MM.1S (cell line): Measurements from ENCODE around the gene BCAS3.

ENCODE experiments used
- EZH2 ChIP-seq: fragments of 300-600 bp; sonication (generic); optimal IDR thresholded peaks from 2 replicates; pipeline ENCODE3; 2017; ENCODE audit warnings: low read depth, mild to moderate bottlenecking, antibody characterized with exemption, low read length, mixed read lengths
- EZH2phosphoT487 ChIP-seq: fragments of 300-600 bp; sonication (generic); IDR thresholded peaks from 2 replicates; pipeline ENCODE4 v1.6.1; 2018; ENCODE audit warnings: antibody characterized with exemption, low read length
- TF ChIP-seq, protein P1 (sequence below): fragments of 300-600 bp; sonication (generic); IDR thresholded peaks from 2 replicates; pipeline ENCODE4 v1.5.1; 2016; ENCODE audit warnings: antibody characterized with exemption, low read length, mixed read lengths

DNA sequence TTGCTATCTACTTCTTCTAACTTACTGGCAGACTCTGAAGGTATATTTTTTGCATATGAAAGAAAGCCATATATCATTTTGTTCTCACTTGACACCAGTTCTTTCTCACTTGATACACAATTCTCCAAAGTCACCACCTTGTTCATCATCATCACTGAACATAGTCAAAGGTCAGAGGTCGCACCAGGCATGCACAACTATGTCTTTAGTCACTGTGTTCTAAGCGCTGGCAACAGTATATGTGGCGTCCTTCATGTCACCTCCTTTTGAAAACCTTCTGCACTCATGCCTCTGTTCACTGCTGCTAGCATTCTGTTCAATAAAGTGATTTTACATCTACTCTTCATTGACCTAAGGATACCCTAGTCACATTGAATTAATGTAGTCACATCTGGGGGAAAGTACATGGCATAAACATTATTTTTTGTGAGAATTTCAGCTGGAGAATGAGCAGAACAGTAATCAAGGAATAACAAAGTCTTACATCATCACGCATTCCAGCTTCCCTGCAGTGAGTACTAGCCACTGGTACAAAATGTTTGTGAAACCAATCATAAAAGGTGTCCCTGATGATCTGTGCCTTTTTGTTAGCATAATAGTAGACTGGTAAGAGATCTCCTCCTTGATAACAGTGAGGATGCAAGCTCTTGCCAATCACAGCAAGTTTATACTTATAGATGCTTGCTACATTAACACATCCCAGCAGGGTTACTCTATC, 754.1 kb downstream of the BCAS3 start:
- TF ChIP-seq, protein P1, sequence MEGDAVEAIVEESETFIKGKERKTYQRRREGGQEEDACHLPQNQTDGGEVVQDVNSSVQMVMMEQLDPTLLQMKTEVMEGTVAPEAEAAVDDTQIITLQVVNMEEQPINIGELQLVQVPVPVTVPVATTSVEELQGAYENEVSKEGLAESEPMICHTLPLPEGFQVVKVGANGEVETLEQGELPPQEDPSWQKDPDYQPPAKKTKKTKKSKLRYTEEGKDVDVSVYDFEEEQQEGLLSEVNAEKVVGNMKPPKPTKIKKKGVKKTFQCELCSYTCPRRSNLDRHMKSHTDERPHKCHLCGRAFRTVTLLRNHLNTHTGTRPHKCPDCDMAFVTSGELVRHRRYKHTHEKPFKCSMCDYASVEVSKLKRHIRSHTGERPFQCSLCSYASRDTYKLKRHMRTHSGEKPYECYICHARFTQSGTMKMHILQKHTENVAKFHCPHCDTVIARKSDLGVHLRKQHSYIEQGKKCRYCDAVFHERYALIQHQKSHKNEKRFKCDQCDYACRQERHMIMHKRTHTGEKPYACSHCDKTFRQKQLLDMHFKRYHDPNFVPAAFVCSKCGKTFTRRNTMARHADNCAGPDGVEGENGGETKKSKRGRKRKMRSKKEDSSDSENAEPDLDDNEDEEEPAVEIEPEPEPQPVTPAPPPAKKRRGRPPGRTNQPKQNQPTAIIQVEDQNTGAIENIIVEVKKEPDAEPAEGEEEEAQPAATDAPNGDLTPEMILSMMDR: no peak
- TF ChIP-seq EZH2 (no peak), EZH2phosphoT487 (no peak)
